HG02678 (cell line): ENCODE measurements around the gene LEPR.

Source experiments
- ATAC-seq: cut with Tn5 transposase; IDR thresholded peaks from one replicate; pipeline ENCODE4 v1.9.1; 2021; ENCODE audit warnings: mild to moderate bottlenecking, moderate library complexity; ENCODE audit not compliant: unreplicated experiment

Gene LEPR

GRCh38 chr1:65412256-65412983, 8.0 kb upstream of the LEPR start:
- no peak for ATAC-seq

GRCh38 chr1:65412984-65413375, 7.5 kb upstream of the LEPR start:
- ATAC-seq: no peak

- no peak for ATAC-seq
Observed at GRCh38 chr1:65414538-65414937, 5.9 kb upstream of the LEPR start.

- no peak for ATAC-seq
Observed at GRCh38 chr1:65416767-65417166, 3.7 kb upstream of the LEPR start.

GRCh38 chr1:65417729-65418128, 2.7 kb upstream of the LEPR start:
- no peak for ATAC-seq

- ATAC-seq: no peak
Observed at GRCh38 chr1:65418522-65419185, 1.8 kb upstream of the LEPR start.

GRCh38 chr1:65419681-65420589, 533 bp upstream of the LEPR start:
- peak; percentile 90 for ATAC-seq

GRCh38 chr1:65421351-65422025, 1.0 kb downstream of the LEPR start:
- ATAC-seq: no peak

- no peak for ATAC-seq
Observed at GRCh38 chr1:65422241-65423203, 2.1 kb downstream of the LEPR start.

- ATAC-seq: no peak
Observed at GRCh38 chr1:65423884-65424572, 3.6 kb downstream of the LEPR start.

GRCh38 chr1:65424573-65424889, 4.1 kb downstream of the LEPR start:
- ATAC-seq: no peak

GRCh38 chr1:65425006-65425405, 4.5 kb downstream of the LEPR start:
- no peak for ATAC-seq

- ATAC-seq: no peak
Observed at GRCh38 chr1:65425697-65426096, 5.2 kb downstream of the LEPR start.

GRCh38 chr1:65429078-65429477, 8.6 kb downstream of the LEPR start:
- ATAC-seq: no peak

- ATAC-seq: no peak
Observed at GRCh38 chr1:65429806-65430205, 9.3 kb downstream of the LEPR start.

GRCh38 chr1:65431111-65431705, 10.7 kb downstream of the LEPR start:
- ATAC-seq: peak; percentile 56

- no peak for ATAC-seq
Observed at GRCh38 chr1:65432918-65433317, 12.4 kb downstream of the LEPR start.

GRCh38 chr1:65434255-65434654, 13.8 kb downstream of the LEPR start:
- ATAC-seq: no peak

GRCh38 chr1:65434760-65435159, 14.3 kb downstream of the LEPR start:
- no peak for ATAC-seq
